Right lung (tissue), 5 donors: Measurements from ENCODE around the gene SCGN. TPM values are rescaled to one million over a fixed set of nuclear protein-coding genes. Genes with fewer than 3 reads are reported as not detected.

ENCODE experiments used
- DNase-seq, 2 donors: peaks; one replicate each; pipeline ENCODE4 v3.0.0-alpha.2; 2013
- polyA plus RNA-seq, 5 donors: library from polyadenylated mRNA; unstranded; fragments of 120-200 nt; gene quantifications; one replicate each; pipeline versions ENCODE4 v1.2.1 to v1.2.3, GENCODE V29; 2013; ENCODE audit warnings: inconsistent platforms in 1 of 5, low replicate concordance in 1 of 5; ENCODE audit not compliant: insufficient read length in 5 of 5, insufficient read depth in 1 of 5

SCGN gene
- polyA plus RNA-seq, 5 donors = 1.4 to 2.7 (median 1.7) TPM

DNA sequence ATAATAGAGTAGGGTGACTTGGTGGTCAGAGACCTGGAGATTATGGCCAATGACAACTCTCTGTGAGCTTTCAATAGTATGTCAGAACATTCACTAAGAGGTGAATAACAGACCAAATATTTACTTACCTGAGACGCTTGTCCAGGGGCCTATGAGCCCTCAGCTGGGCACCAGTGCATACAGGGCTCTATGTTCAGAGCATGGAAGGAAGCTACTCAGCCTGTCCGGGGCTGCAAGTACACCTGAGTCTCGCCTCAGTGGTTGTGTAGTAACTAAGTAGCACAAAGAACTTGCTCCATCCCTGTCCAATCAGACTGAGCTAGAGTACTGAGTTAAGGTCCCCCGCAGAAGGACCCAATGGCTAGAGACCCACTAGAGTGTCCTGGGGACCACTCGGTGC lies 11.6 kb upstream of the SCGN start:
- no peak for DNase-seq

DNA sequence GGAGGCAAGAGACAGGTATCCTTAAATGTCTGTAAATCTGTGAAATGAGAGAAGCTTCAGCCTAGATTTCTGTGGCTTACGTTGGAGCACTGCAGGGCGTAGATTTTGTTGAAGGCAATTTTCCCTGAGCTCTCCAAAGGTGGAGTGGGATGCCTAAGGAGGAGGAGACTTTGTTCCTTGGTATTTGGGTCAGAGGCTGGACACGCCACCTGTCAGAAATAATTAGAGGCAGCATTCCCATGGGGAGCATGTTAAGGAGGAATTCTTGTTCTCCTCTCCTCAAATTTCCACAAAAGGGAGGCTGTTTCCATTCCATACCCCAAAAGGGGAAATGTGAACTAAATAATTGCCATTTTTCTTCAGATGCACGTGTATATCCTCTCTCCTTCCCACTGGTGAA lies 11.1 kb upstream of the SCGN start:
- DNase-seq = no peak

DNA sequence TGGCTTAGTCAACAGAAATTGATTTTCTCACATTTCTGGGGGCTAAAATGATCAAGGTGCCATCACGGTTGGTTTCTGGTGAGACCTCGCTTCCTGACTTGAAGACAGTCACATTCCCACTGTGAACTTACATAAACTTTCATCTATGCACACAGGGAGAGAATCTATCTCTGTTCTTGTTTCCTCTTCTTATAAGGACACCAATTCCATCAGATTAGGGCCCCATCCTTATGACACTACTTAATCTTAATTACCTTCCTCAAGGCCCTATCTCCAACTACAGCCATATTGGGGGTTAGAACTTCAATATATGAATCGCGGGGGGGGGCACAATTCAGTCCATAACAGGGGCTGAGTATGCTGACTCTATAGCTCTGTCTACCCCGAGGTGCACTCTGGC lies 10.6 kb upstream of the SCGN start:
- no peak for DNase-seq

GRCh38 chr6:25641940-25642666 lies 9.9 kb upstream of the SCGN start:
- DNase-seq = no peak

GRCh38 chr6:25642667-25643328 lies 9.2 kb upstream of the SCGN start:
- no peak for DNase-seq

DNA sequence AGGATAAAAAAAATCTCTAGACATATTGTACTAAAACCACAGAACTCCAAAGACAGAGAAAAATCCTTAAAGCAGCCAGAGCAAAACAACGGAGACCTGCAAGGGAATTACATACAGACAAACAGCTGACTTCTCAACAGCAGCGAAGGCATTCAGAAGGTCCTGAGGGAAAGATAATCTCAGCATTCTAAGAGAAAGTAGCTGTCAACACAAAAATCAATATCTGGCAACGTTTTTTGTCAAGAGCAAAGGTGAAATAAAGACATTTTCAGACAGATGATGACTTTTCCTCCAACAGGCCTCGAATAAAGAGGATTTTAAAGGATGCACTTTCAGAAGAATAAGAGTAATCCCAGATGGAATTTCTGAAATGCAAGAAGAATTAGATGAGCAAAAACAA lies 6.1 kb upstream of the SCGN start:
- DNase-seq = no peak

- no peak for DNase-seq
Observed at GRCh38 chr6:25649611-25650010, 2.4 kb upstream of the SCGN start.

DNA sequence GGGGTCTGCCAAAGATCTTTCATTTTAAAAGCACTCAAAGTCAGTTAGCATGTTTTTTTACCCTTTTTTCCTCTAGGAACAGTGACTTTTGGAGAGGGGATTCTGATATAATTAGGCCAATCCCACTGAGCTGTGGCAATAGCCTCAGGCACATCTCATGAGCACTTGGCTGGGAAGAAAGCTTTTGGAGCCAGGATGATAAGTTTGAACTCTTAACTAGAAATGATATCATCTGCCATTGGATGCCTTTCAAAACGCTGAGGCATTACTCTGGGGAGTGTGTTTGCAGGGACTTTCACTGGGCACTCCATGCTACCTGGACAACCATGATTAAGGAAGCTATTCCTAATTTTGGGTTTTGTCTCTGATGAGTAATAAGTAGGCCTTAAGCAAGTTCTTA lies 3.7 kb downstream of the SCGN start:
- no peak for DNase-seq

DNA sequence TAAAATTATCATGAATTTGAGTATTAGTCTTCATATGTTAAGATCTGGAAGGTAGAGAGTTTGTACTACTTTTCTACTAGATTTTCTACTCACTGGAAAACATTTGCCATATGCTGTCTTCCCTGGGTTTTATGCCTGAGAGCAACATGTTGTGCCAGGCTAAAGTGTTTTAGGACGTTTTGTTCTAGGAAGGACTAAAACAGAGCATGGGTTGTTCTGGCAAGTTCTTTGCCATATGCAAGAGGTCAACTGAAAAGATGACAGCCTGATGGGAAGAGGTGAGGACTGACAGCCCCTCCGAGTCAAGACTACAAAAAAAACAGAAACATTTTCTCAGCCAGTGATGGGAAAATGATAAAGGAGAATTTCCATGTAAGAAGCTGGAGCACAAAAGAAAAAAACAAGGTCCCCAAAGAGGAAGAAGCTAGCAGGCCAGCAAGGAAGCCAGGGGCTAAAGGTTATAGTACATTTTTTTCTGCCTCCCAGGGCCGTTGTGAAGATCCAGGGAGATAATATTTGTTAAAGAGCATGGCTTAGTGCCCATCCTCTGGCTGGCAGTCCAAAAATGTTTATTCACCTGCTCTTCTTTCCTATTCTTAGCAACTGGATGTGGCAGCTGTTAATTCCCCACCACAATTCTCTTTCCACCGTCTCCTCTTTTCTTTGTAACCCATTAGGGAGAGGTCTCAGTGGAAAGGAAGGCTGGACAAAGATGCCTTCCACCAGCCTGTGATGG lies 7.8 kb downstream of the SCGN start:
- no peak for DNase-seq

- no peak for DNase-seq
Observed at GRCh38 chr6:25660512-25660911, 8.5 kb downstream of the SCGN start.

GRCh38 chr6:25661129-25661779 lies 9.2 kb downstream of the SCGN start:
- no peak for DNase-seq

- no peak for DNase-seq
Observed at GRCh38 chr6:25665455-25665854, 13.4 kb downstream of the SCGN start.

DNA sequence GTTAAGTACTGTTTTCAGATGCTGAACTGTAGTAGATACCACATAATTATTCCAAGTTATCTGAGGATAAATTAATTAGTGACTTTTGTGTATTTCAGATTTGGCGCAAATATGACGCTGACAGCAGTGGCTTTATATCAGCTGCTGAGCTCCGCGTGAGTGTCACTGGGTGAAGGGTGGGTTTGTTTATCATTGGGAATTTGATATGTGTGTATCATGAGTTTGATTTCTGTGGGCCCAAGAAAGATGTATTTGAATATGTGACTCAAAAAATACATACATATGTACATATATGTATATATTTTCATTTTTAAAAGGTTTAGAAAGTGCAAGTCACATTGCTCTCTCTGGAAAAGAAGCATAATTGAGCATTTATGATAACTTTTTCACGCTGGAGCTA lies 17.4 kb downstream of the SCGN start:
- no peak for DNase-seq

DNA sequence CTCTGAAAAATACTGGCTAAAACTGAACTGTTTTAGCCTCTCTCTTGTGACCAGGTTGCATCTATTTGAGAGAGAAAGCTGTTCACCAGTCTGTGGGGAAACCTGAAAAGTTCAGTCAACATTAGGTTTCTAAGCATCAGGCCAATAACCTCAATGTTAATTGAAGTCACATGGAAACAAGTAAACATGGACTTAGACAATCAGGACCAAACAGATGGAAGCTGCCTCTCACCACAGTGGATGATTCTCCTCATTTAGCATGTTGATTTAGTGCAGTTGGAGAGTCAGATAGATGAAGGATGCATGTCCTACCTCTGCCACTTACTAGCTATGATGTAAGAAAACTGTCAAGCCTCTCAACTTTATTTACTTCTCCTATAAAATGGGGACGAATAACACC lies 18.2 kb downstream of the SCGN start:
- DNase-seq = no peak

DNA sequence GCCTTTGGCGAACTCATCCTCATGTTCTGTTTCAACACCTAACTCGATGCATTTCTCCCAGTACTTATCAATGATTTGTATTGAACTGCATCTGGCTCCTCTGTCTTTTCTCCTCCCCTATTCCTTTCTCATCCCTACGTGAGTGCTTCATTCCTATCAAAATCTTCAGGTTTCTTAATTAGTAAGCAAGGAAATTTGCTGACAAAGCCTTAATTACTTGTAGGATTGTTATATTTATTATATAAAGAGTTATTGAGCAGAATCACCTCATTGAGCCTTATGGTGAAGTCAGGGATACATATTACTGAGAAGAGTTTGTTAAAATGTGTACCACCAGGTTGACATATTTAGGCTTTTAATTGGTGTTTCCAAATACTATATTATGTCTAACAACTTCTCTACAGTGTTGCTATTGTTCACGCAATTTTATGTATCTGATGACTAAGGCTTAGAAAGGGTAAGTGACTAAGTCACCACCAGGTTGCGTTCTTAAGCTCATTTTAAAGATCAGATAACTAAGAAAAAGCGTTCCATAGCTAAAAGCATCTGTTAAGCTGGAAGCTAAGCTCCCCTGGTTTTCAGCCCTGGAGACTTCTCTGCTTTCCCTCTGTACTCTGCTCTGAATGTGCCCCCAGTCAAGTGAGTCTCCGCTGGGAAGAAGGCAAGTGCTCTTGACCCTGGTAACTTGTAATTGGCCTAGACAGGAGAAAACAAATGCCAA lies 18.9 kb downstream of the SCGN start:
- no peak for DNase-seq

- DNase-seq = no peak
Observed at GRCh38 chr6:25671652-25672051, 19.6 kb downstream of the SCGN start.

DNA sequence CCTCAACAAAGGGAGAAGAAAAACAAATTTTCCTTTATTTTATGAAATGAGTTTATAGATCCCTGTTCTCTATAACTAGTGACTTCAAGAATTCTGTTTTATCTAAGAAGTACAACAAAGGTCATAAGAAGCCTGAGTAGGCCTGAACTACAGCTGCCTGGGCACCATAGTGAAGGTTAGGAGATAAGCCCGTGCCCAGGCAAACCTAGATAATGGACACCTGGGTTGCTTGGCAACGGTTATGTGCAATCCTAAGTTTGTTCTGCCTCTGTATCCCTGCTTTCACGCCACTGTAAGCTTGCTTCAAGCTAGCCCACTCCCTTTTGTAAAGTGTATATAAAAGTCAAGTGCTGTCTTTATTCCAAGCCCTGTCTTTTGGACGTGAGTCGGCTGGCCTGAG lies 23.2 kb downstream of the SCGN start:
- DNase-seq = no peak

- DNase-seq = no peak
Observed at GRCh38 chr6:25676775-25677174, 24.8 kb downstream of the SCGN start.

- DNase-seq = no peak
Observed at GRCh38 chr6:25681848-25682247, 29.8 kb downstream of the SCGN start.

GRCh38 chr6:25682324-25682723 lies 30.3 kb downstream of the SCGN start:
- no peak for DNase-seq

DNA sequence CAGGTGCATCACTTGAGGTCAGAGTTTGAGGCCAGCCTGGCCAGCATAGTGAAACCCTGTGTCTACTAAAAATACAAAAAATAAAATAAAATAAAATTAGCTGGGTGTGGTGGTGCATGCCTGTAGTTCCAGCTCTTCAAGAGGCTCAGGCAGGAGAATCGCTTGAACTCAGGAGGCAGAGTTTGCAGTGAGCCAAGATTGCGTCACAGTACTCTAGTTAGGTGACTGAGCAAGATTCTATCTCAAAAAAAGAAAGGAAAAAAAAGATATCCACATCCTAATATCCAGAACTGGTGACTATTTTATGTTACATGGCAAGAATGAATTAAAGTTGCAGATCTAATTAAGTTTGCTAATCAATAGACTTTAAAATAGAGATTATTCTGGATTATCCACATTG lies 32.5 kb downstream of the SCGN start:
- no peak for DNase-seq

GRCh38 chr6:25685251-25685650 lies 33.2 kb downstream of the SCGN start:
- DNase-seq = no peak
